Colonic mucosa (tissue), 4 donors: ENCODE results near the gene PAM16. TPM values are rescaled to one million over a fixed set of nuclear protein-coding genes. Genes with fewer than 3 reads are reported as not detected.

ENCODE experiments used
- DNase-seq: peaks from one replicate; pipeline ENCODE4 v3.0.0-alpha.2; 2020
- H3K27ac ChIP-seq: fragments of 200-600 bp; one replicate; pipeline ENCODE4 v1.8.0; 2021
- H3K27me3 ChIP-seq: fragments of 200-600 bp; one replicate; pipeline ENCODE4 v1.8.0; 2021
- H3K36me3 ChIP-seq: fragments of 200-600 bp; one replicate; pipeline ENCODE4 v1.8.0; 2021
- H3K4me1 ChIP-seq: fragments of 200-600 bp; one replicate; pipeline ENCODE4 v1.8.0; 2021; ENCODE audit warnings: mild to moderate bottlenecking
- H3K4me3 ChIP-seq: fragments of 200-600 bp; one replicate; pipeline ENCODE4 v1.8.0; 2021
- H3K9ac ChIP-seq, 2 donors: one replicate each; pipeline ENCODE4 v1.7.0; 2013; ENCODE audit warnings: control low read depth in 2 of 2, low read depth in 2 of 2, low read length in 2 of 2
- H3K9me3 ChIP-seq: fragments of 200-600 bp; one replicate; pipeline ENCODE4 v1.8.0; 2021
- intact Hi-C: fragments of 100-400 bp; cut with DNase I; formaldehyde crosslinking; loops from one replicate; pipeline ENCODE4 v1.14.1; 2022
- total RNA-seq, 2 donors: library from RNA; stranded (reverse); fragmentation: NEBNext Ultra II Directional in 1 of 2; extraction: Animal tissue kit (Norgen Biotek cat#: 25700) in 1 of 2; gene quantifications; one replicate each; pipeline ENCODE4 v1.2.1, GENCODE V29; 2021
- TF ChIP-seq, protein P1 (sequence below): fragments of 200-600 bp; IDR thresholded peaks from one replicate; pipeline ENCODE4 v1.8.0; 2022; ENCODE audit warnings: antibody characterized with exemption, mild to moderate bottlenecking
- donor health status: healthy.
- donor health status: DM: no; HTN: no; CAD: no.
- donor health status: DM: no; HTN: no; CAD: no.

PAM16 gene
- total RNA-seq, 2 donors from 2014 or later, result 28.2 to 43.6 TPM

DNA sequence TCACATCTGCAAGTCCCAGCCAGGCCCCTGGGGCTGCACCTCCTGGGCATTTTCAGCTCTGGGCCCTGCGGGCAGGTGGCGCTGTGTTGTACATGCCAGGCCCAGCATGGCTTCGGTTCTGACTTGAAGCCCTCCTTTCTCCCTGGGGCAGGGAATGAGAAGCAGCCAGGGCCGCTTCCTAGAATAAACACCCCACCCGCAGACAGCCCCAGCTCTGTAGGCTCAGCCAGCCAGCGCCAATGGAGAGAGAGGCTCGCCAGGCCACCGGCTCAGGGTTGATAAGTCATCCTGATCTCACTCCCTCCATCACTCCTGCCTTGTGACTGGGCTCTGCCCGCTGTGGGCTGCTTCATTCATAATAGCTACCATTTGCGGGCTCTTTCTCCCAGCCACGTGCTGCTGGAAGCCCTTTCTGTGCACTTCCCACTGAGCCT lies 41.3 kb downstream of the PAM16 start:
- intact Hi-C loops, result no loop called here
- peak overlapping the region; percentile 8 for H3K27ac ChIP-seq
- H3K36me3 ChIP-seq, result no peaks in the 10 kb centered on the region
- H3K4me3 ChIP-seq, result no peak overlapping the region
- no peaks in the 10 kb centered on the region for H3K9me3 ChIP-seq
- DNase-seq, result peak; percentile 62
- peaks cover 13% of the 10 kb centered on the region for H3K27me3 ChIP-seq
- no peak overlapping the region for H3K9ac ChIP-seq
- TF ChIP-seq, protein P1, sequence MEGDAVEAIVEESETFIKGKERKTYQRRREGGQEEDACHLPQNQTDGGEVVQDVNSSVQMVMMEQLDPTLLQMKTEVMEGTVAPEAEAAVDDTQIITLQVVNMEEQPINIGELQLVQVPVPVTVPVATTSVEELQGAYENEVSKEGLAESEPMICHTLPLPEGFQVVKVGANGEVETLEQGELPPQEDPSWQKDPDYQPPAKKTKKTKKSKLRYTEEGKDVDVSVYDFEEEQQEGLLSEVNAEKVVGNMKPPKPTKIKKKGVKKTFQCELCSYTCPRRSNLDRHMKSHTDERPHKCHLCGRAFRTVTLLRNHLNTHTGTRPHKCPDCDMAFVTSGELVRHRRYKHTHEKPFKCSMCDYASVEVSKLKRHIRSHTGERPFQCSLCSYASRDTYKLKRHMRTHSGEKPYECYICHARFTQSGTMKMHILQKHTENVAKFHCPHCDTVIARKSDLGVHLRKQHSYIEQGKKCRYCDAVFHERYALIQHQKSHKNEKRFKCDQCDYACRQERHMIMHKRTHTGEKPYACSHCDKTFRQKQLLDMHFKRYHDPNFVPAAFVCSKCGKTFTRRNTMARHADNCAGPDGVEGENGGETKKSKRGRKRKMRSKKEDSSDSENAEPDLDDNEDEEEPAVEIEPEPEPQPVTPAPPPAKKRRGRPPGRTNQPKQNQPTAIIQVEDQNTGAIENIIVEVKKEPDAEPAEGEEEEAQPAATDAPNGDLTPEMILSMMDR, result peak; percentile 50
- H3K4me1 ChIP-seq, result peaks cover 4% of the 10 kb centered on the region

DNA sequence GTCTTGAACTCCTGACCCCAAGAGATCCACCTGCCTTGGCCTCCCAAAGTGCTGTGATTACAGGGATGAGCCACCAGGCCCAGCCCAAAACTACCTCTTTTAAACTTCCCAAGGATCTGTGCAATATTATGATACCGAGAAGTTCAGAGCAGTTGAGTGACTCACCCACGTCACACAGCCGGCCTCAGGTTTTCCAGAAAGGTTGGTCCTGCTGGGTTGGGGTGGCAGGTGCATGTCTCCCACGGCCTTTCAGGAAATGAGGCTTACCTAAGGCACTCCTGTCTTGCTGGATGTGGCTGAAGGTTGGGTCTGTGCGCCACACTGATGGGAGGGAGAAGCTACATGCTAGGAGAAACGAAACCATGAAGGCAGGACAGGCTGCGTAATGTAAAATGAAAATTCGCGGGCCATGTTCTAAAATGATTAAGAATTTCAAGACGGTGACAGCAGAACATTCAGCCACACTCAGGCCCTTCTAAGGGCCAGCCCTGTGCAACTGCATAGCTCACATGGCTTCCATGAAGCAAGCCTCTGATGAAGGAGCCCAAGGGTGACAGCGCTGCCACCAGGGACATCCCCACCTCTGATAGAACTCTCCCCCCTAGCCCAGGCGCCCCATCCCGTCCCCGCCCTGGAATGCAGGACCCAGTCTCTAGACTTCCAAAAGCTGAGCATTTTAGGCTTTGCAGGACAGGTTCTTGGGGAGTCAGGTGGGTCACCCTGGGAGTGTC lies 41.9 kb downstream of the PAM16 start:
- no peaks in the 10 kb centered on the region for H3K9me3 ChIP-seq
- no peak overlapping the region for H3K27ac ChIP-seq
- H3K9ac ChIP-seq, result no peak overlapping the region
- TF ChIP-seq, protein P1, result no peak
- no peak for DNase-seq
- H3K36me3 ChIP-seq, result no peaks in the 10 kb centered on the region
- H3K4me3 ChIP-seq, result no peak overlapping the region
- H3K27me3 ChIP-seq, result peaks cover 8% of the 10 kb centered on the region
- intact Hi-C loops, result no loop called here
- H3K4me1 ChIP-seq, result peaks cover 4% of the 10 kb centered on the region

DNA sequence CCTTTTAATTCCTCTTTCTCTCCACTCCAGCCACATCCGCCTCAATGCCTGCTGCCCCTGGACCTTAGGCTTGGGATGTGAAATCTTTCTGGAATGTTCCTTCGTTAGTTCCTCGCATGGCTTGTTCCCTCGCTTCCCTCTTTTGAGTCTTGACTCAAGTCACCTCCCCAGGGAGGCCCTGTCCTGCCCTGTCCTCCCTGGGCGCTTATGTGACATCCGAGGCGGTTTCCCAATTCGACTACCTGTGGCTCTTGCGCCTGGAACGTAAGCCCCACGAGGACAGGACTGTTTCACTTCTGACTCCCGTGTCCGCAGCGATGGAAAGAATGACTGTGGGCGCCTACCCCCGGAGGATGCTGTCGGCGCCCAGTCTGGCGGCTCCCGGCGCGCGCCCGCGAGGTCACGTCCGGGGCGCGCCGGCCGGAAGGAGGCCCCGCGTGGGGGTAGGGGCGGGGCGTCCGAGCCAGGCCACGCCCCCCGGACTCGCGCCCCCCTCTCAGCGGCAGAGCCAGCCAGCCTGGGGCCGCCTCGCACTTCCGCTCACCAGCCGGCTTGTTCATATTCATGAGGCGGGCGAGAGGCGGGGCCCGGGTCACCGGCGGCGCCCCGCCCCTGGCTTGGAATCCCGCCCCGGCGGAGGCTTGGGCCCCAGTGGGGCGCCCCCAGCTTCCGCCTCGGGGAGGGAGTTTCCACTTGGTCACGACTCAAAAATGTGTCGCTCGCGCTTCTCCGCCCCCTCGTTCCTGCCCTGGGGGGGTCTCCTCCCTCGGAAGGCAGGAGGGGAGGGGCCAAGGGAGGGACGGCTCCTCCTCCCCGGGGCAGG lies 43.7 kb downstream of the PAM16 start:
- intact Hi-C loops, result no loop called here
- peak overlapping the region; percentile 73 for H3K27ac ChIP-seq
- H3K9ac ChIP-seq, result peak overlapping the region; percentile 53 to 59
- H3K36me3 ChIP-seq, result no peaks in the 10 kb centered on the region
- DNase-seq, result peak; percentile 91
- peak overlapping the region; percentile 44 for H3K4me3 ChIP-seq
- H3K4me1 ChIP-seq, result no peaks in the 10 kb centered on the region
- TF ChIP-seq, protein P1, result no peak
- no peaks in the 10 kb centered on the region for H3K9me3 ChIP-seq
- H3K27me3 ChIP-seq, result no peaks in the 10 kb centered on the region

DNA sequence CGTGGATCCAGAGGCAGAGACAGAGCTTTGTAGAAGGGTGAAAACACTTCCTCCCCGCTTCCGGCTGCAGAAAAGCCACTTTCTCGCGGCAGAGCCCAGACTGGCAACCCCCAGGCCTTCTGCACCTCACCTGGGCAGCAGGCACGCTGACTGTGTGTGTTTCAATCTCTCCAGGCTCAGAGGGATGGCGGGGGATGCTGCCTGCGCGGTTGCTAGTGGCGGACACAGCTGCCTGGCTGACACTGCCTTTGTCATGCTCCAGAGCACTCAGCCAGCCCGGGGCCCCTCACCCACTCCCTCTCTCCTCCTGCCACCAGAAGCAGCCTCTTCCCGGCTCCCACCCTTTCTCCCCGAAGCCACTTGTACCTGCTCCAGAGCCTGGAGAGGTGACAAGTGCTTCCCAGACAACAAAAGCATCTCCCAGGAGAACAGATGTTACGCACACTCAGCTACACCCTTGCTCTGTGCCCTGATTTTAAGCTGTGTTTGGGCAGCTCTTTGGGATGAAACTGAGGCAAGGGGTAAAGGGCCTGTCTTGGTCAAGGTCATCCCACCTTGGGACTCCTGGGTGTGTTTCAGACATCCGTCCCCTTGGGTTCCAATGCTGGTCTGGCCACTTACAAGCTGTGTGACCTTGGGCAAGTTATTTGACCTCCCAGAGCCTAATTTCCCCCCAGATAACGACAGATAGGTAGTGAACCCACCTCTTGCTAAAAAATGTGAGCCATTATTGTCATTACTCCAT lies 44.5 kb downstream of the PAM16 start:
- H3K27me3 ChIP-seq, result no peaks in the 10 kb centered on the region
- TF ChIP-seq, protein P1, result no peak
- peak overlapping the region; percentile 44 for H3K4me3 ChIP-seq
- no peaks in the 10 kb centered on the region for H3K4me1 ChIP-seq
- H3K36me3 ChIP-seq, result no peaks in the 10 kb centered on the region
- no peaks in the 10 kb centered on the region for H3K9me3 ChIP-seq
- peak overlapping the region; percentile 73 for H3K27ac ChIP-seq
- peak overlapping the region; percentile 46 to 59 for H3K9ac ChIP-seq
- DNase-seq, result peak; percentile 18
- intact Hi-C loops, result no loop called here

DNA sequence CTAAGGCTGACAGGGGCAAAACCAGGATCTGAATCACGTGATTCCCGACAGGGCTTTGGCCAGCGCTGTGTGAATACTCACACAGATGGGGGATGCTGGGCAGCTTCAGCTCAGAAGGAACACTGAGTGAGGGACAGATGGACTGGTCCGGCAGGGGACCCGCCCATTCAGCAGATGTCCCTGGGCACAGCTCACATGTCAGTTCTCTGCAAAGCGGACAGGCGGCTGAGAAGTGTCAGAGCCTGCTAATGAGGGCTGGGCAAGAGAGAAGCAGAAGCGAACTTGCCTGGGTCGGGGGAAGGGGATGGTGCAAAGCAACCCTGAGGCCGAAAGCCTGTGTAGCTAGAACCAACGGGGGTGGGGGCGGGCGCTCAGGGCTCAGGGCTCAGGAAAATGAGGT lies 47.1 kb downstream of the PAM16 start:
- DNase-seq, result no peak
- intact Hi-C loops, result no loop called here
- TF ChIP-seq, protein P1, result no peak
- no peaks in the 10 kb centered on the region for H3K4me1 ChIP-seq
- H3K36me3 ChIP-seq, result no peaks in the 10 kb centered on the region
- H3K9ac ChIP-seq, result no peak overlapping the region
- H3K4me3 ChIP-seq, result no peak overlapping the region
- no peaks in the 10 kb centered on the region for H3K9me3 ChIP-seq
- no peaks in the 10 kb centered on the region for H3K27me3 ChIP-seq
- H3K27ac ChIP-seq, result no peak overlapping the region
